PC-9 (cell line): ENCODE measurements around the gene TNIK. TPM values are rescaled to one million over a fixed set of nuclear protein-coding genes. Genes with fewer than 3 reads are reported as not detected.

ENCODE experiments used
- BruUV-seq: library from RNA; stranded (reverse); fragments of 400-500 nt; replicated peaks from 2 replicates; lab custom pipeline; 2021; lab: Mats Ljungman, UMichigan
- CTCF ChIA-PET: fragments of 300-600 bp; sonication (Branson Sonifier 250); formaldehyde crosslinking; loops from one replicate; lab custom pipeline; 2022; ENCODE audit warnings: antibody characterized with exemption; lab: Charles Lee
- POLR2A ChIA-PET: fragments of 300-600 bp; sonication (Branson Sonifier 250); formaldehyde crosslinking; loops from one replicate; lab custom pipeline; 2022; ENCODE audit warnings: antibody characterized with exemption; ENCODE audit not compliant: unreplicated experiment; lab: Charles Lee
- DNase-seq, 2 experiments: peaks; one replicate each; pipeline versions ENCODE4 v3.0.0 to v3.0.0-alpha.2; 2015 to 2022; ENCODE audit warnings: mixed read lengths in 1 of 2
- H2AFZ ChIP-seq: fragments of 200-600 bp; sonication (generic); 2 replicates; pipeline ENCODE4 v1.8.1; 2017; ENCODE audit warnings: antibody characterized with exemption
- H3F3A ChIP-seq: fragments of 200-600 bp; sonication (generic); 2 replicates; pipeline ENCODE4 v1.8.1; 2017; ENCODE audit warnings: antibody characterized with exemption, mild to moderate bottlenecking, low read depth; ENCODE audit not compliant: insufficient read depth
- H3K27ac ChIP-seq: fragments of 200-600 bp; sonication (generic); 2 replicates; pipeline ENCODE4 v1.6.1; 2016; ENCODE audit warnings: mixed run types
- H3K27me3 ChIP-seq: fragments of 200-600 bp; sonication (generic); 2 replicates; pipeline ENCODE4 v1.6.1; 2016; ENCODE audit warnings: low read depth, mixed run types; ENCODE audit not compliant: insufficient read depth
- H3K36me3 ChIP-seq: fragments of 200-600 bp; sonication (generic); 2 replicates; pipeline ENCODE4 v1.6.1; 2016; ENCODE audit warnings: low read depth, mixed run types
- H3K4me1 ChIP-seq: fragments of 200-600 bp; sonication (generic); replicated peaks from 2 replicates; pipeline ENCODE4 v1.6.1; 2016; ENCODE audit warnings: mixed run types; ENCODE audit not compliant: insufficient read depth
- H3K4me2 ChIP-seq: fragments of 200-600 bp; sonication (generic); 2 replicates; pipeline ENCODE4 v1.6.1; 2017; ENCODE audit warnings: mixed run types
- H3K4me3 ChIP-seq: fragments of 200-600 bp; sonication (generic); 2 replicates; pipeline ENCODE4 v1.6.1; 2016; ENCODE audit warnings: mixed run types
- H3K79me2 ChIP-seq: fragments of 200-600 bp; sonication (generic); 2 replicates; pipeline ENCODE4 v1.6.1; 2017; ENCODE audit warnings: low read depth, mixed run types
- H3K9me2 ChIP-seq: fragments of 200-600 bp; sonication (generic); 2 replicates; pipeline ENCODE4 v1.8.1; 2017; ENCODE audit warnings: mild to moderate bottlenecking; ENCODE audit not compliant: insufficient read depth
- H3K9me3 ChIP-seq: fragments of 200-600 bp; sonication (generic); 2 replicates; pipeline ENCODE4 v1.8.1; 2016; ENCODE audit warnings: low read depth; ENCODE audit not compliant: insufficient read depth
- H4K20me1 ChIP-seq: fragments of 200-600 bp; sonication (generic); 2 replicates; pipeline ENCODE4 v1.8.1; 2017; ENCODE audit not compliant: insufficient read depth
- EZH2 ChIP-seq: fragments of 200-600 bp; sonication (generic); IDR thresholded peaks from 2 replicates; pipeline ENCODE4 v1.8.0; 2017; ENCODE audit warnings: antibody characterized with exemption, low read depth
- intact Hi-C: fragments of 100-400 bp; cut with micrococcal nuclease; formaldehyde crosslinking; loops from one replicate; pipeline ENCODE4 v1.10.0; 2022; ENCODE audit not compliant: unreplicated experiment
- total RNA-seq: library from RNA; stranded (reverse); gene quantifications from 2 replicates; pipeline ENCODE4 v1.2.3, GENCODE V29; 2021
- TF ChIP-seq, protein P1 (sequence below): fragments of 200-600 bp; sonication (generic); conservative IDR thresholded peaks from 2 replicates; pipeline ENCODE4 v1.6.1; 2017; ENCODE audit warnings: mixed run types, antibody characterized with exemption, mild to moderate bottlenecking, moderate library complexity

The TNIK gene
- total RNA-seq, 1 experiment from 2014 or later: 30.7 TPM

DNA sequence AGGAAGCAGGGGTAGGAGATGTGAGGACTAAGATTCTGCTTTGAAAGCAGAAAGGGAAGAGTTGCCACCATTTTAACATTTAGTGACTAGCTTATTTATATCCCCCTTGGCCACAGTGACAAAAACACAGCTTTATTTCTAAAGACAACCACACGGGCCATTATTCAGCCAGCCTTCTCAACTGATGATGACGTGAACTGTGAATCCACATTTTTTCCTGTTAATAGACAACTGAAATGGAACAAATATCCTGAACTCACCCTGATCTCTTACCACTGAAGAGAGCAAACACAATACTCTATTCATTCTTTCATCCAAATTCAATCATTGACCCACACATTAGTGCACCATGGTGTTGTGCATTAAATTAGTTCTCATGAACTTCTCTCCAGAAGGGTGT, 145.1 kb downstream of the TNIK start:
- CTCF ChIA-PET: no interaction called here
- H3K9me3 ChIP-seq: no peaks in the 10 kb centered on the region
- no peak overlapping the region for H3K4me2 ChIP-seq
- no peaks in the 10 kb centered on the region for H3K27me3 ChIP-seq
- H2AFZ ChIP-seq: no peak overlapping the region
- BruUV-seq: no TSS peak
- no peaks in the 10 kb centered on the region for H3K36me3 ChIP-seq
- H3K4me3 ChIP-seq: no peak overlapping the region
- DNase-seq: no peak
- no peak for TF ChIP-seq EZH2
- TF ChIP-seq, protein P1, sequence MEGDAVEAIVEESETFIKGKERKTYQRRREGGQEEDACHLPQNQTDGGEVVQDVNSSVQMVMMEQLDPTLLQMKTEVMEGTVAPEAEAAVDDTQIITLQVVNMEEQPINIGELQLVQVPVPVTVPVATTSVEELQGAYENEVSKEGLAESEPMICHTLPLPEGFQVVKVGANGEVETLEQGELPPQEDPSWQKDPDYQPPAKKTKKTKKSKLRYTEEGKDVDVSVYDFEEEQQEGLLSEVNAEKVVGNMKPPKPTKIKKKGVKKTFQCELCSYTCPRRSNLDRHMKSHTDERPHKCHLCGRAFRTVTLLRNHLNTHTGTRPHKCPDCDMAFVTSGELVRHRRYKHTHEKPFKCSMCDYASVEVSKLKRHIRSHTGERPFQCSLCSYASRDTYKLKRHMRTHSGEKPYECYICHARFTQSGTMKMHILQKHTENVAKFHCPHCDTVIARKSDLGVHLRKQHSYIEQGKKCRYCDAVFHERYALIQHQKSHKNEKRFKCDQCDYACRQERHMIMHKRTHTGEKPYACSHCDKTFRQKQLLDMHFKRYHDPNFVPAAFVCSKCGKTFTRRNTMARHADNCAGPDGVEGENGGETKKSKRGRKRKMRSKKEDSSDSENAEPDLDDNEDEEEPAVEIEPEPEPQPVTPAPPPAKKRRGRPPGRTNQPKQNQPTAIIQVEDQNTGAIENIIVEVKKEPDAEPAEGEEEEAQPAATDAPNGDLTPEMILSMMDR: no peak
- intact Hi-C loops: no loop called here
- H3K9me2 ChIP-seq: no peaks in the 10 kb centered on the region
- POLR2A ChIA-PET: no interaction called here
- H3K27ac ChIP-seq: no peak overlapping the region
- peaks cover 3% of the 10 kb centered on the region; the same call in 1 of the 2 replicates for H3F3A ChIP-seq
- H4K20me1 ChIP-seq: no peaks in the 10 kb centered on the region; the same call in 1 of the 2 replicates
- H3K79me2 ChIP-seq: peaks cover 14% of the 10 kb centered on the region; the same call in 1 of the 2 replicates
- no peaks in the 10 kb centered on the region for H3K4me1 ChIP-seq

DNA sequence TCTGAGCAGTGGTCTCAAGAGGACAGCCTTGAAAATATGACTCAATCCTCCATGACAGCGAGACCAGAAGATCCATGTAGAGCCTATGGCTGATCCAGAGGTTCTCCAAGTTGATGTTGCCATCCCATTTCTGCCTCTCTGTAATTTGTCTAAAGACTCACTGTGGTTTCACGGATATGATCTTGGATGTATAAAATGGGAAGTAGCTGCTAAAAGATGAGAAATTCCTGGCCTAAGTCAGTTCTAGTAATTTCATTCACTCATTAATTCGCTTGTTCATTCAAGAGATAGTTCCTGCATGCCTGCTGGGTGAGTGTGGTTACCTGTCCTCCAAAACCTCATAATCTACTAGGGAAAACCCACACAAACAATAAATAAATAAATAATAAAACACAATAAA, 145.9 kb downstream of the TNIK start:
- H3K9me3 ChIP-seq: no peaks in the 10 kb centered on the region
- intact Hi-C loops: no loop called here
- no peak overlapping the region for H3K4me2 ChIP-seq
- H3F3A ChIP-seq: peaks cover 3% of the 10 kb centered on the region; the same call in 1 of the 2 replicates
- peaks cover 19% of the 10 kb centered on the region; the same call in 1 of the 2 replicates for H3K79me2 ChIP-seq
- BruUV-seq: no TSS peak
- CTCF ChIA-PET: no interaction called here
- H3K27ac ChIP-seq: no peak overlapping the region
- 0 out of 2 replicates have a peak, but pooled peaks cover 5% of the 10 kb centered on the region for H3K4me1 ChIP-seq
- no peaks in the 10 kb centered on the region for H3K27me3 ChIP-seq
- no peak for DNase-seq
- H3K4me3 ChIP-seq: no peak overlapping the region
- H2AFZ ChIP-seq: no peak overlapping the region
- no peaks in the 10 kb centered on the region for H3K36me3 ChIP-seq
- H3K9me2 ChIP-seq: no peaks in the 10 kb centered on the region
- H4K20me1 ChIP-seq: no peaks in the 10 kb centered on the region; the same call in 1 of the 2 replicates
- TF ChIP-seq, protein P1: no peak
- no peak for TF ChIP-seq EZH2
- POLR2A ChIA-PET: no interaction called here

DNA sequence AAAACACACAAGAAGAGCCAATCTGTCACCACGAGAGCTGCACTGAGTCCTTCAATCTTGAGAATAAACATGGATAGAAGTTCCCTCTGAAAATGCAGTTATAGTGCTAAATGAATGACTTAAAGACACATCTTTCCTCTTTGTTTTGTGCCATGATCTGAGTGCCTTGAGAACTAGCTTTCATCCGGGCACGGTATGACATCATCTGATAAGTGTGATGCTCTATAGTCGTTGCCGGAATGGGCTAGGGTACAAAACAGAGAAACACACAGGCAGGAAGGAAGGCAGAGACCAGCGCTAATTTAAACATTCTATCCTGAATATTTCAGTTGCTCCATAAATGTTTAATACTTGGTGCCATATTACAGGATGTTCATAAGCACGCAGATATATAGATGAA, 146.5 kb downstream of the TNIK start:
- H3F3A ChIP-seq: peaks cover 3% of the 10 kb centered on the region; the same call in 1 of the 2 replicates
- no peak overlapping the region for H3K27ac ChIP-seq
- CTCF ChIA-PET: no interaction called here
- peaks cover 24% of the 10 kb centered on the region; the same call in 1 of the 2 replicates for H3K79me2 ChIP-seq
- no peaks in the 10 kb centered on the region for H3K9me3 ChIP-seq
- DNase-seq: no peak
- no TSS peak for BruUV-seq
- H3K36me3 ChIP-seq: no peaks in the 10 kb centered on the region
- no peaks in the 10 kb centered on the region for H3K9me2 ChIP-seq
- H3K4me2 ChIP-seq: no peak overlapping the region
- H2AFZ ChIP-seq: no peak overlapping the region
- H4K20me1 ChIP-seq: no peaks in the 10 kb centered on the region; the same call in 1 of the 2 replicates
- no peak overlapping the region for H3K4me3 ChIP-seq
- intact Hi-C loops: no loop called here
- TF ChIP-seq, protein P1: no peak
- no peak for TF ChIP-seq EZH2
- H3K4me1 ChIP-seq: 0 out of 2 replicates have a peak, but pooled peaks cover 5% of the 10 kb centered on the region
- POLR2A ChIA-PET: no interaction called here
- H3K27me3 ChIP-seq: no peaks in the 10 kb centered on the region
